Testis (tissue), 3 donors: ENCODE data around the gene TRIM71. TPM values are rescaled to one million over a fixed set of nuclear protein-coding genes. Genes with fewer than 3 reads are reported as not detected.
"Not testable (repeated sequence)": the region's sequence is repeated elsewhere in the genome, so short reads cannot be mapped to it uniquely, and the experiment has no call there.

ENCODE experiments used
- DNase-seq: peaks from one replicate; pipeline ENCODE4 v3.0.0-alpha.2; 2019
- H3K27ac ChIP-seq, 2 donors: fragments of 200-600 bp; sonication (generic); one replicate each; pipeline ENCODE4 v1.5.1; 2019
- H3K27me3 ChIP-seq: fragments of 200-600 bp; sonication (generic); one replicate; pipeline ENCODE4 v1.5.1; 2019
- H3K36me3 ChIP-seq: fragments of 200-600 bp; sonication (generic); one replicate; pipeline ENCODE4 v1.5.1; 2017; ENCODE audit warnings: low read depth; ENCODE audit errors: missing control alignments
- H3K4me1 ChIP-seq: fragments of 200-600 bp; sonication (generic); one replicate; pipeline ENCODE4 v1.5.1; 2019
- H3K4me3 ChIP-seq, 2 donors: fragments of 200-600 bp; sonication (generic); one replicate each; pipeline ENCODE4 v1.5.1; 2017 to 2019
- H3K9me3 ChIP-seq: fragments of 200-600 bp; sonication (generic); one replicate; pipeline ENCODE4 v1.5.1; 2017
- CTCF ChIP-seq, 3 experiments: fragments of 450-650 bp in 2 of 3; fragments of 200-600 bp in 1 of 3; sonication (generic) in 1 of 3; IDR thresholded peaks; one replicate each; pipeline ENCODE4 v1.5.1; 2016 to 2019; ENCODE audit warnings: antibody characterized with exemption in 3 of 3, mild to moderate bottlenecking in 2 of 3, moderate library complexity in 1 of 3
- POLR2A ChIP-seq: fragments of 450-650 bp; IDR thresholded peaks from one replicate; pipeline ENCODE4 v1.6.1; 2017; ENCODE audit warnings: antibody characterized with exemption, mild to moderate bottlenecking, moderate library complexity
- WGBS, 2 donors: methylation state at CpG; one replicate each; pipeline ENCODE4 v1.1.5; 2018; 5-methylcytosine and 5-hydroxymethylcytosine counted together
- intact Hi-C: fragments of 100-400 bp; cut with DNase I; formaldehyde crosslinking; loops from one replicate; pipeline ENCODE4 v1.15.1; 2023; ENCODE audit warnings: low total_unique reads
- polyA plus RNA-seq: library from polyadenylated mRNA; stranded (reverse); fragments of 350-450 nt; fragmentation: Illumina TruSeq; extraction: RNeasy Lipid Tissue Mini Kit (QIAGEN cat#74804); gene quantifications from one replicate; pipeline ENCODE4 v1.2.3, GENCODE V29; 2014; ENCODE audit warnings: low read depth, low replicate concordance; ENCODE audit not compliant: insufficient read depth
- total RNA-seq, 2 donors: library from RNA; depleted of rRNA; stranded (reverse); fragments of >200 nt; gene quantifications; one replicate each; pipeline ENCODE4 v1.2.3, GENCODE V29; 2016

TRIM71 gene
- total and polyA plus RNA-seq, 3 donors from 2014 or later, result 9.9 to 21.0 (median 20.6) TPM

DNA sequence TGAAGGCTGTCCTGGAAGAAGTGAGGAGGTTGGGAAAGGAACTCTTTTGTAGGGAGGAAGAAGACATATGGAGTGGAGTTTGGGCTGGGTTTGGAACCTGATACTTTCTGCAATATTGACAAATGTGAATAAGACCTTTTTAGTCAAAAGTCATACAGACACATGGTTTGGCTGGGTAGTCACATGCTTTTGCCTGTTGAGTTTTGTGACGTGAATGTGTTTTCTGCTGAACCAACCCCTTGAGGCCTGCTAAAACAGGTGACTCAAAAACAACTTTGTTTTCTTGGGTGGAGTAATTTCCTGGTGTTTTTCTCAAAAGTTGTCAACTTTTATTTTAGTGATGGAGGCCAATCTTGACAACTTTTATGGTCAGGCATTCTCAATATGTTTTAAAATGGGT, 94.2 kb downstream of the TRIM71 start:
- no peaks in the 10 kb centered on the region for H3K4me1 ChIP-seq
- no peaks in the 10 kb centered on the region for H3K9me3 ChIP-seq
- no peaks in the 10 kb centered on the region for H3K36me3 ChIP-seq
- H3K27me3 ChIP-seq, result no peaks in the 10 kb centered on the region
- TF ChIP-seq POLR2A, result no peak
- no peak for TF ChIP-seq CTCF (IDR thresholded peaks at IDR 0.05)
- intact Hi-C loops, result no loop called here
- H3K4me3 ChIP-seq, result no peak overlapping the region
- DNase-seq, result no peak
- WGBS, 2 donors, result 88 to 100% methylated on average over 1 of the region's 1 CpG
- H3K27ac ChIP-seq, result no peak overlapping the region

DNA sequence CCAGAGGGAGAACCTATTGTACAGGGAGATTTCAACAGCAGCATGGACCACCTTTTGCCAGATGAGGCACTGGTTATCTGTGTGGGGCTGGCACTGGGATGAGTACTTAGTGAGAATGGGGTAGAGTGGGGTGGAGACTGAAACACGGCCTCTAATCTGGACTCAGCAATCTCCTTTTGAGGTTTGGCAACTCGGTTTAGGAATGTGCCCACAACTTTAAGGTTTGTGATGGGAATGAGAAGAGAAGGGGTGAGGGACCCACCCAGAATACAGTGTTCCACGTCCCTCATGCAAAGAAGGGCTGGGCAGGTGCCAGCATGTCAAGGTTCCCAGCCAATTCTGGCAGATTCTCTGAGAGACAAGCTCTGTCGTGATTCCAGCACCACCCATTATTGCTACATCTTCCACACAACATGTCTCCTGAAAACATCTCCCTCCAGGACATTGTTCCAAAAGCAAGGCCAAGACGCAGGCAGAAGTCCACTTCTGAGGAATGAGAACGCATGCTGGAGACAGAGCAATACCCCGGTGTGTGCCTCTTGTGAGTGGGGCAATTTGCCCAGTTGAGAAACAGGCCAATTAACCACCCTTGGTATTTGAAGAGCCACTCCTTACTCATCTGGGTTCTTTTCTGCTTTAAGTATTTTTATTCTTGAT, 96.1 kb downstream of the TRIM71 start:
- intact Hi-C loops, result no loop called here

GRCh38 chr3:32919920-32920319, 102.1 kb downstream of the TRIM71 start:
- whole genome bisulfite sequencing, 2 donors, result 83 to 92% methylated on average over 2 of the region's 2 CpGs
- Histone ChIP-seq H3K4me1 (no peaks in the 10 kb centered on the region), H3K27me3 (no peaks in the 10 kb centered on the region), H3K27ac (no peak overlapping the region), H3K9me3 (no peaks in the 10 kb centered on the region), H3K4me3 (no peak overlapping the region), H3K36me3 (no peaks in the 10 kb centered on the region)
- intact Hi-C loops, result no loop called here
- DNase-seq, result no peak
- no peak for TF ChIP-seq POLR2A
- no peak for TF ChIP-seq CTCF (IDR thresholded peaks at IDR 0.05)

More for the DNA sequence above, 96.1 kb downstream of the TRIM71 start:
- Histone ChIP-seq H3K4me1 (no peaks in the 10 kb centered on the region), H3K36me3 (no peaks in the 10 kb centered on the region), H3K9me3 (no peaks in the 10 kb centered on the region), H3K4me3 (no peak overlapping the region), H3K27me3 (no peaks in the 10 kb centered on the region), H3K27ac (no peak overlapping the region)
- TF ChIP-seq POLR2A (no peak), CTCF (IDR thresholded peaks at IDR 0.05) (no peak)
- 47 to 62% methylated on average over 7 of the region's 7 CpGs for WGBS, 2 donors
- peak; percentile 34 for DNase-seq

GRCh38 chr3:32922078-32922477, 104.3 kb downstream of the TRIM71 start:
- DNase-seq, result no peak
- Histone ChIP-seq H3K4me1 (no peaks in the 10 kb centered on the region), H3K36me3 (no peaks in the 10 kb centered on the region), H3K27me3 (no peaks in the 10 kb centered on the region), H3K4me3 (no peak overlapping the region), H3K9me3 (no peaks in the 10 kb centered on the region), H3K27ac (no peak overlapping the region)
- WGBS, 2 donors, result 90 to 94% methylated on average over 6 to 7 of the region's 7 CpGs
- intact Hi-C loops, result no loop called here
- TF ChIP-seq CTCF (IDR thresholded peaks at IDR 0.05), result no peak
- no peak for TF ChIP-seq POLR2A

GRCh38 chr3:32930161-32930560, 112.4 kb downstream of the TRIM71 start:
- WGBS, 2 donors, result 87 to 94% methylated on average over 3 of the region's 3 CpGs

DNA sequence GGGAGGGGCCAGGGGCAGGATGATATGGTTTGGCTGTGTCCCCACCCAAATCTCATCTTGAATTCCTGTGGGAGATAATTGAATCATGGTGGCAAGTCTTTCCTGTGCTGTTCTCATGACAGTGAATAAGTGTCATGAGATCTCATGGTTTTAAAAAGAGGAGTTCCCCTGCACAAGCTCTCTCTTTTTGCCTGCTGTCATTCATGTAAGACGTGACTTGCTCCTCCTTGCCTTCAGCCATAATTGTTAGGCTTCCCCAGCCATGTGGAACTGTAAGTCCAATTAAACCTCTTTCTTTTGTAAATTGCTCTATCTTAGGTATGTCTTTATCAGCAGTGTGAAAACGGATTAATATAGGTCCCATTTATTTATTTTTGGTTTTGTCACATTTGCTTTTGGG, 113.5 kb downstream of the TRIM71 start:
- WGBS, 2 donors, result 87 to 95% methylated on average over 2 of the region's 2 CpGs
- H3K27ac ChIP-seq, intact Hi-C loops, DNase-seq, H3K4me3 ChIP-seq, H3K9me3 ChIP-seq, H3K4me1 ChIP-seq, H3K27me3 ChIP-seq, H3K36me3 ChIP-seq: not testable (repeated sequence)

More at GRCh38 chr3:32930161-32930560, 112.4 kb downstream of the TRIM71 start:
- TF ChIP-seq POLR2A (no peak), CTCF (IDR thresholded peaks at IDR 0.05) (no peak)
- H3K27ac ChIP-seq, result no peak overlapping the region
- no peaks in the 10 kb centered on the region for H3K9me3 ChIP-seq
- H3K27me3 ChIP-seq, result no peaks in the 10 kb centered on the region
- H3K36me3 ChIP-seq, result no peaks in the 10 kb centered on the region
- H3K4me1 ChIP-seq, result no peaks in the 10 kb centered on the region
- no peak for DNase-seq
- no peak overlapping the region for H3K4me3 ChIP-seq
- intact Hi-C loops, result no loop called here
